OCI-LY7 (cell line): ENCODE data around the gene EYA2. TPM values are rescaled to one million over a fixed set of nuclear protein-coding genes. Genes with fewer than 3 reads are reported as not detected.

Source experiments
- BruUV-seq: library from RNA; stranded (reverse); fragments of 400-500 nt; replicated peaks from 2 replicates; lab custom pipeline; 2021; lab: Mats Ljungman, UMichigan
- CTCF ChIA-PET: fragments of 300-600 bp; sonication (Branson Sonifier 250); formaldehyde crosslinking; loops from one replicate; lab custom pipeline; 2022; ENCODE audit warnings: antibody characterized with exemption; ENCODE audit not compliant: unreplicated experiment; lab: Charles Lee
- POLR2A ChIA-PET: fragments of 300-600 bp; sonication (Branson Sonifier 250); formaldehyde crosslinking; loops from one replicate; lab custom pipeline; 2022; ENCODE audit warnings: antibody characterized with exemption; lab: Charles Lee
- DNase-seq: peaks from one replicate; pipeline ENCODE4 v3.0.0-alpha.2; 2015; ENCODE audit warnings: low spot score
- H2AFZ ChIP-seq: fragments of 200-600 bp; sonication (generic), shearing (Covaris generic); 2 replicates; pipeline ENCODE4 v1.6.1; 2014; ENCODE audit warnings: mild to moderate bottlenecking, antibody characterized with exemption, low read length, moderate library complexity
- H3K27ac ChIP-seq: fragments of 200-600 bp; sonication (generic); 2 replicates; pipeline ENCODE4 v1.5.1; 2014; ENCODE audit warnings: mixed run types, low read depth, mild to moderate bottlenecking, moderate library complexity, low read length, inconsistent platforms; ENCODE audit not compliant: poor library complexity, severe bottlenecking
- H3K36me3 ChIP-seq: fragments of 200-600 bp; sonication (generic); 2 replicates; pipeline ENCODE4 v1.6.1; 2014; ENCODE audit warnings: mild to moderate bottlenecking, antibody characterized with exemption, low read length, moderate library complexity, mixed read lengths; ENCODE audit not compliant: insufficient read depth
- H3K4me1 ChIP-seq: fragments of 200-600 bp; sonication (generic); 2 replicates; pipeline ENCODE4 v1.5.1; 2014; ENCODE audit warnings: mild to moderate bottlenecking, low read length; ENCODE audit not compliant: insufficient read depth, poor library complexity, severe bottlenecking
- H3K4me2 ChIP-seq: fragments of 200-600 bp; sonication (generic); 2 replicates; pipeline ENCODE4 v1.6.1; 2014; ENCODE audit warnings: mild to moderate bottlenecking, low read length
- H3K4me3 ChIP-seq: fragments of 200-600 bp; sonication (generic); 2 replicates; pipeline ENCODE4 v1.5.1; 2014; ENCODE audit warnings: mild to moderate bottlenecking, low read depth, low read length; ENCODE audit not compliant: poor library complexity, severe bottlenecking
- H3K79me2 ChIP-seq: fragments of 200-600 bp; sonication (generic); 2 replicates; pipeline ENCODE4 v1.6.1; 2016; ENCODE audit warnings: low read depth, mild to moderate bottlenecking, low read length, moderate library complexity, mixed read lengths; ENCODE audit not compliant: insufficient read depth
- H3K9me2 ChIP-seq: fragments of 200-600 bp; sonication (generic); 2 replicates; pipeline ENCODE4 v1.6.1; 2016; ENCODE audit warnings: mild to moderate bottlenecking, low read length, mixed read lengths; ENCODE audit not compliant: insufficient read depth
- H3K9me3 ChIP-seq: fragments of 200-600 bp; sonication (generic); 2 replicates; pipeline ENCODE4 v1.6.1; 2014; ENCODE audit warnings: mild to moderate bottlenecking, mixed run types, low read length, mixed read lengths
- H4K20me1 ChIP-seq: fragments of 200-600 bp; sonication (generic); 2 replicates; pipeline ENCODE4 v1.6.1; 2014; ENCODE audit warnings: mild to moderate bottlenecking, antibody characterized with exemption, low read length, moderate library complexity, mixed read lengths; ENCODE audit not compliant: insufficient read depth
- CTCF ChIP-seq: fragments of 200-600 bp; sonication (generic); conservative IDR thresholded peaks from 2 replicates; pipeline ENCODE4 v1.5.1; 2014; ENCODE audit warnings: mild to moderate bottlenecking, antibody characterized with exemption, low read length, moderate library complexity, mixed read lengths
- EZH2phosphoT487 ChIP-seq: fragments of 200-600 bp; sonication (generic); IDR thresholded peaks from 2 replicates; pipeline ENCODE4 v1.6.1; 2018; ENCODE audit warnings: low read depth, borderline replicate concordance, mild to moderate bottlenecking, mixed run types, antibody characterized with exemption, low read length, moderate library complexity, mixed read lengths
- intact Hi-C: fragments of 100-400 bp; cut with micrococcal nuclease; formaldehyde crosslinking; loops from one replicate; pipeline ENCODE4 v1.10.0; 2022; ENCODE audit not compliant: unreplicated experiment
- total RNA-seq, 2 experiments: library from RNA; depleted of rRNA in 1 of 2; stranded (reverse); fragments of >200 nt in 1 of 2; shearing (Covaris generic) in 1 of 2; gene quantifications; 2 replicates each; pipeline ENCODE4 v1.2.3, GENCODE V29; 2014 to 2022

The EYA2 gene
- total RNA-seq, 2 experiments from 2014 or later = not detected

- Histone ChIP-seq H3K27ac (no peak overlapping the region), H3K4me1 (no peaks in the 10 kb centered on the region), H2AFZ (no peak overlapping the region), H3K36me3 (no peaks in the 10 kb centered on the region), H3K79me2 (no peaks in the 10 kb centered on the region), H4K20me1 (no peaks in the 10 kb centered on the region), H3K9me2 (no peaks in the 10 kb centered on the region), H3K4me3 (no peak overlapping the region), H3K4me2 (no peak overlapping the region), H3K9me3 (no peaks in the 10 kb centered on the region)
- no peak for DNase-seq
- ChIA-PET POLR2A (no interaction called here), CTCF (no interaction called here)
- BruUV-seq = no TSS peak
- TF ChIP-seq CTCF = no peak
- TF ChIP-seq EZH2phosphoT487 = no peak
- intact Hi-C loops = no loop called here
Measured at GRCh38 chr20:47154089-47154488, 259.4 kb downstream of the EYA2 start.

GRCh38 chr20:47156301-47157137 is 261.9 kb downstream of the EYA2 start:
- Histone ChIP-seq H2AFZ (no peak overlapping the region), H3K79me2 (no peaks in the 10 kb centered on the region), H3K9me3 (no peaks in the 10 kb centered on the region), H4K20me1 (no peaks in the 10 kb centered on the region), H3K4me3 (no peak overlapping the region), H3K4me1 (no peaks in the 10 kb centered on the region), H3K9me2 (no peaks in the 10 kb centered on the region), H3K4me2 (no peak overlapping the region), H3K36me3 (no peaks in the 10 kb centered on the region), H3K27ac (no peak overlapping the region)
- no peak for TF ChIP-seq EZH2phosphoT487
- no peak for TF ChIP-seq CTCF
- BruUV-seq = no TSS peak
- ChIA-PET POLR2A (no interaction called here), CTCF (no interaction called here)
- intact Hi-C loops = no loop called here
- no peak for DNase-seq

- Histone ChIP-seq H3K79me2 (no peaks in the 10 kb centered on the region), H2AFZ (no peak overlapping the region), H3K9me3 (no peaks in the 10 kb centered on the region), H3K4me1 (no peaks in the 10 kb centered on the region), H3K36me3 (no peaks in the 10 kb centered on the region), H3K4me2 (no peak overlapping the region), H3K27ac (no peak overlapping the region), H3K9me2 (no peaks in the 10 kb centered on the region), H4K20me1 (no peaks in the 10 kb centered on the region), H3K4me3 (no peak overlapping the region)
- intact Hi-C loops = no loop called here
- no TSS peak for BruUV-seq
- CTCF ChIA-PET = no interaction called here
- TF ChIP-seq CTCF (no peak), EZH2phosphoT487 (no peak)
- no peak for DNase-seq
- POLR2A ChIA-PET = no interaction called here
Measured at GRCh38 chr20:47159166-47159565, 264.5 kb downstream of the EYA2 start.
